Spleen (tissue), 7 donors: ENCODE data around the gene KCNQ1.

ENCODE experiments used
- POLR2A ChIP-seq, 3 donors: fragments of 450-650 bp; IDR thresholded peaks; one replicate each; pipeline ENCODE4 v1.5.1; 2017; ENCODE audit warnings: antibody characterized with exemption in 3 of 3, mild to moderate bottlenecking in 1 of 3
- POLR2AphosphoS5 ChIP-seq, 3 donors: sonication (generic); formaldehyde crosslinking; IDR thresholded peaks; one replicate each; pipeline ENCODE4 v1.5.1; 2017; ENCODE audit warnings: antibody characterized with exemption in 3 of 3
- TF ChIP-seq, protein P1 (sequence below), 11 experiments: fragments of 200-600 bp in 7 of 11; fragments of 450-650 bp in 4 of 11; sonication (generic) in 4 of 11; IDR thresholded peaks in 8 of 11; conservative IDR thresholded peaks in 3 of 11; 1 replicate in 7 of 11; 2 replicates in 4 of 11; pipeline versions ENCODE4 v1.4.0 to v1.8.0; 2016 to 2021; ENCODE audit warnings: antibody characterized with exemption in 11 of 11, inconsistent platforms in 4 of 11, mild to moderate bottlenecking in 1 of 11
- donor health status: DM: no; HTN: no; CAD: no; lungs with moderate emphysema.
- donor health status: DM: no; HTN: no; CAD: no.
- donor health status: DM: no; HTN: no; CAD: no.

DNA sequence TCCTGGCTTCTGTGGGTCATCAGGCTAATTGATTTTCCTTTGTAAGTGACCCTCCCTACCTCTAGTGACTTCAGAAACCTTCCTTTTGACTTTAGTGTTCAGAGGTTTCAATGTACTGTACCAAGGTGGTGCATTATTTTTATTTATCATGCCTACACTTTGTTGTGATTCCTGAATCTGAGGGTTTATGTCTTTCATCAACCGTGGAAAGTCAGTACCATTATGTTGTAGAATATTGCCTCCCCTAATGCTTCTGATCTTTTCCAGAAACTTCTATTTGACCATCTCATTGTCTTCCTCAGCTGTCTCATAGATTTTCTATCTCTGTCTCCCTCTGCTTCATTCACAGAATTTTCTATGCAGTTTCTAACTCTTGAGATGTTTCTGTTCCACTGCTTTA, 149.5 kb downstream of the KCNQ1 start:
- TF ChIP-seq POLR2AphosphoS5 (IDR thresholded peaks at IDR 0.05) (no peak), POLR2A (IDR thresholded peaks at IDR 0.05) (no peak)
- TF ChIP-seq, protein P1, sequence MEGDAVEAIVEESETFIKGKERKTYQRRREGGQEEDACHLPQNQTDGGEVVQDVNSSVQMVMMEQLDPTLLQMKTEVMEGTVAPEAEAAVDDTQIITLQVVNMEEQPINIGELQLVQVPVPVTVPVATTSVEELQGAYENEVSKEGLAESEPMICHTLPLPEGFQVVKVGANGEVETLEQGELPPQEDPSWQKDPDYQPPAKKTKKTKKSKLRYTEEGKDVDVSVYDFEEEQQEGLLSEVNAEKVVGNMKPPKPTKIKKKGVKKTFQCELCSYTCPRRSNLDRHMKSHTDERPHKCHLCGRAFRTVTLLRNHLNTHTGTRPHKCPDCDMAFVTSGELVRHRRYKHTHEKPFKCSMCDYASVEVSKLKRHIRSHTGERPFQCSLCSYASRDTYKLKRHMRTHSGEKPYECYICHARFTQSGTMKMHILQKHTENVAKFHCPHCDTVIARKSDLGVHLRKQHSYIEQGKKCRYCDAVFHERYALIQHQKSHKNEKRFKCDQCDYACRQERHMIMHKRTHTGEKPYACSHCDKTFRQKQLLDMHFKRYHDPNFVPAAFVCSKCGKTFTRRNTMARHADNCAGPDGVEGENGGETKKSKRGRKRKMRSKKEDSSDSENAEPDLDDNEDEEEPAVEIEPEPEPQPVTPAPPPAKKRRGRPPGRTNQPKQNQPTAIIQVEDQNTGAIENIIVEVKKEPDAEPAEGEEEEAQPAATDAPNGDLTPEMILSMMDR (IDR thresholded peaks at IDR 0.05 in 8 of 11, conservative IDR thresholded peaks at IDR 0.05 in 3 of 11): no peak
